GM06990 (cell line): ENCODE results near the gene MED9.
"Not testable (repeated sequence)": the region's sequence is repeated elsewhere in the genome, so short reads cannot be mapped to it uniquely, and the experiment has no call there.

Source experiments
- DNase-seq: peaks from one replicate; pipeline ENCODE4 v3.0.0-alpha.2; 2011; ENCODE audit not compliant: insufficient read length; ENCODE audit errors: extremely low read depth
- H3K27me3 ChIP-seq: replicated peaks from 2 replicates; pipeline ENCODE4 v1.6.0; 2011; ENCODE audit warnings: low read length; ENCODE audit not compliant: control insufficient read depth, insufficient read depth
- H3K36me3 ChIP-seq: 2 replicates; pipeline ENCODE4 v1.5.1; 2011; ENCODE audit warnings: low read length; ENCODE audit not compliant: control insufficient read depth, insufficient read depth
- H3K4me3 ChIP-seq: replicated peaks from 2 replicates; pipeline ENCODE4 v1.5.1; 2011; ENCODE audit warnings: low read depth, mild to moderate bottlenecking, control low read depth, low read length
- TF ChIP-seq, protein P1 (sequence below): IDR thresholded peaks from 2 replicates; pipeline ENCODE4 v1.5.1; 2011; ENCODE audit warnings: low read length, control low read depth, mild to moderate bottlenecking, inconsistent platforms; ENCODE audit not compliant: insufficient read depth, poor library complexity, severe bottlenecking

The MED9 gene

GRCh38 chr17:17448076-17448475 is 28.7 kb upstream of the MED9 start:
- Histone ChIP-seq H3K36me3 (no peaks in the 10 kb centered on the region), H3K27me3 (no peaks in the 10 kb centered on the region; the same call in none of the 2 replicates), H3K4me3 (no peak overlapping the region)
- DNase-seq = no peak
- TF ChIP-seq, protein P1, sequence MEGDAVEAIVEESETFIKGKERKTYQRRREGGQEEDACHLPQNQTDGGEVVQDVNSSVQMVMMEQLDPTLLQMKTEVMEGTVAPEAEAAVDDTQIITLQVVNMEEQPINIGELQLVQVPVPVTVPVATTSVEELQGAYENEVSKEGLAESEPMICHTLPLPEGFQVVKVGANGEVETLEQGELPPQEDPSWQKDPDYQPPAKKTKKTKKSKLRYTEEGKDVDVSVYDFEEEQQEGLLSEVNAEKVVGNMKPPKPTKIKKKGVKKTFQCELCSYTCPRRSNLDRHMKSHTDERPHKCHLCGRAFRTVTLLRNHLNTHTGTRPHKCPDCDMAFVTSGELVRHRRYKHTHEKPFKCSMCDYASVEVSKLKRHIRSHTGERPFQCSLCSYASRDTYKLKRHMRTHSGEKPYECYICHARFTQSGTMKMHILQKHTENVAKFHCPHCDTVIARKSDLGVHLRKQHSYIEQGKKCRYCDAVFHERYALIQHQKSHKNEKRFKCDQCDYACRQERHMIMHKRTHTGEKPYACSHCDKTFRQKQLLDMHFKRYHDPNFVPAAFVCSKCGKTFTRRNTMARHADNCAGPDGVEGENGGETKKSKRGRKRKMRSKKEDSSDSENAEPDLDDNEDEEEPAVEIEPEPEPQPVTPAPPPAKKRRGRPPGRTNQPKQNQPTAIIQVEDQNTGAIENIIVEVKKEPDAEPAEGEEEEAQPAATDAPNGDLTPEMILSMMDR = no peak

- Histone ChIP-seq H3K4me3 (no peak overlapping the region), H3K27me3 (no peaks in the 10 kb centered on the region; the same call in none of the 2 replicates), H3K36me3 (no peaks in the 10 kb centered on the region)
- no peak for DNase-seq
- TF ChIP-seq, protein P1 = no peak
Measured at GRCh38 chr17:17448723-17449122, 28.1 kb upstream of the MED9 start.

DNA sequence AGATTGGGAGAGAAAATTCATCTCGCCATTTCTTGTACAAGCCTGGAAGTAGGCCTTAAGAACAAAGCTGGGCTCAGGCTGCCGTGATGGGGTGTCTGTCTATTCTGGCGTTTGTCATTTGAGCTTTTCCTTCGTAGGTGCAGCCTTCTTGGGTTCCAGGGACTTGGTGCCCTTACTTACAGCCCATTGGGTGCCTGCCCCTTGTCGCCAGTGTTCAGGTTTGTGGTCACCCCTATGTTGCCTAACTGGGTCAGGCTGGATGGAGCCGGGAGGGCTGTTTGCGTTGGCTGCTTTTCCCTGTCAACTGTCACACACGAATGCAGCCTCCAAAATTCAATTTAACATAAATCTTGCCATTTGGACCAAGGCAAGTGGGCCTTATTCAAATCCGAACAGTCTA is 23.7 kb upstream of the MED9 start:
- no peak for DNase-seq
- no peak overlapping the region for H3K4me3 ChIP-seq
- TF ChIP-seq, protein P1 = no peak
- H3K27me3 ChIP-seq = no peaks in the 10 kb centered on the region; the same call in none of the 2 replicates
- H3K36me3 ChIP-seq = no peaks in the 10 kb centered on the region

DNA sequence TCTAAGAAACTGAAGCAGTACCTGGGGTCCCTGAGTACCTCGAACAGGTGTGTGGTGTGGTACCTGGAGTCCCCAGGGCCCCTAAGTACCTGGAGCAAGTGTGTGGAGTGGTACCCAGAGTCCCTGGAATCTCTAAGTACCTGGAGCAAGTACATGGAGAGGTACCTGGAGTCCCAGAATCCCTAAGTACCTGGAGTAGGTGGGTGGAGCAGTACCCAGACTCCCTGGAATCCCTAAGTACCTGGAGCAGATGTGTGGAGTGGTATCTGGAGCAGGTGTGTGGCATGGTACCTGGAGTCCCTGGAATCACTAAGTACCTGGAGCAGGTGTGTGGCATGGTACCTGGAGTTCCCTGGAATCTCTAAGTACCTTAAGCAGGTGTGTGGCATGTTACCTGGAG is 22.5 kb upstream of the MED9 start:
- Histone ChIP-seq H3K27me3 (no peaks in the 10 kb centered on the region; the same call in none of the 2 replicates), H3K36me3 (no peaks in the 10 kb centered on the region), H3K4me3 (no peak overlapping the region)
- no peak for DNase-seq
- TF ChIP-seq, protein P1 = no peak

DNA sequence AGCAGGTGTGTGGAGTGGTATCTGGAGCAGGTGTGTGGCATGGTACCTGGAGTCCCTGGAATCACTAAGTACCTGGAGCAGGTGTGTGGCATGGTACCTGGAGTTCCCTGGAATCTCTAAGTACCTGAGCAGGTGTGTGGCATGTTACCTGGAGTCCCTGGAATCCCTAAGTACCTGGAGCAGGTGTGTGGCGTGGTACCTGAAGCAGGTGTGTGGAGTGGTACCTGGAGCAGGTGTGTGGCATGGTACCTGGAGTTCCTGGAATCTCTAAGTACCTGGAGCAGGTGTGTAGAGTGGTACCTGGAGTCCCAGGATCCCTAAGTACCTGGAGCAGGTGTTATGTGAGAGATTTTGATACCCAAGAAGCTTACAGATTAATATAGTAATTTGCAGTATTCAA is 22.1 kb upstream of the MED9 start:
- H3K27me3 ChIP-seq, H3K36me3 ChIP-seq, H3K4me3 ChIP-seq, DNase-seq: not testable (repeated sequence)

DNA sequence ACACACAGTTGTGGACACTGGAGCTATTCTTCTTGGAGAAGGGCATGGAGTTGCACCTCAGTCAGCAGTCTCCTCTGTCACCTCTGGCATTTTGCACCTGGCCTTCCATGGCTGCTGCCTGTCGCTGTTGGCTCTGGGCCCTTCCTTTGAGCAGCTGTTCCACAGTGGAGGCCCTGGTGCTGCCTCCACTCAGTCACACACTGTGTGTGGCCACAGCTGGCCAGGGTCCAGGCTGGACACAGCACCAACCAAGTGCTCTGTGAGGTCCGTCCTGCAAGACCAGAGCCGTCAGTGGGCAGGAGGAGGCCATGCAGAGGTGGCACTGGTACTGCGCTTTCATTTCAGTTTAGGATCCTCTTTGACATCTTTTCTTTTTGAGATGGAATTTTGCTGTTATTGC is 21.6 kb upstream of the MED9 start:
- Histone ChIP-seq H3K36me3 (no peaks in the 10 kb centered on the region), H3K4me3 (no peak overlapping the region), H3K27me3 (no peaks in the 10 kb centered on the region; the same call in none of the 2 replicates)
- no peak for DNase-seq
- TF ChIP-seq, protein P1 = no peak
